Ascending aorta (tissue), 2 donors: Measurements from ENCODE around the gene ITIH3. TPM values are rescaled to one million over a fixed set of nuclear protein-coding genes. Genes with fewer than 3 reads are reported as not detected.

Experiments
- DNase-seq, 2 donors: peaks; one replicate each; pipeline ENCODE4 v3.0.0-alpha.2; 2019; ENCODE audit warnings: low spot score in 2 of 2
- H3K27ac ChIP-seq, 2 donors: fragments of 200-600 bp; sonication (generic); one replicate each; pipeline ENCODE4 v1.5.1; 2016 to 2017; ENCODE audit warnings: mild to moderate bottlenecking in 1 of 2
- H3K27me3 ChIP-seq: fragments of 200-600 bp; sonication (generic); one replicate; pipeline ENCODE4 v1.5.1; 2017
- H3K36me3 ChIP-seq, 2 donors: fragments of 200-600 bp; sonication (generic); one replicate each; pipeline ENCODE4 v1.5.1; 2016
- H3K4me1 ChIP-seq, 2 donors: fragments of 200-600 bp; sonication (generic); one replicate each; pipeline ENCODE4 v1.5.1; 2016 to 2017; ENCODE audit warnings: mild to moderate bottlenecking in 1 of 2
- H3K4me3 ChIP-seq, 2 donors: fragments of 200-600 bp; sonication (generic); one replicate each; pipeline ENCODE4 v1.5.1; 2016 to 2017; ENCODE audit warnings: mild to moderate bottlenecking in 1 of 2
- H3K9me3 ChIP-seq, 2 donors: fragments of 200-600 bp; sonication (generic); one replicate each; pipeline ENCODE4 v1.5.1; 2016
- intact Hi-C: fragments of 100-400 bp; cut with DNase I; formaldehyde crosslinking; loops from one replicate; pipeline ENCODE4 v1.15.1; 2023
- total RNA-seq: library from RNA; depleted of rRNA; stranded (reverse); fragments of >200 nt; gene quantifications from one replicate; pipeline ENCODE4 v1.1.0, GENCODE V29; 2016
- TF ChIP-seq, protein P1 (sequence below), 3 experiments: fragments of 200-600 bp in 2 of 3; fragments of 450-650 bp in 1 of 3; sonication (generic) in 2 of 3; IDR thresholded peaks; one replicate each; pipeline ENCODE4 v1.5.1; 2016 to 2019; ENCODE audit warnings: antibody characterized with exemption in 3 of 3, mild to moderate bottlenecking in 1 of 3, moderate library complexity in 1 of 3

The ITIH3 gene
- 38.3 TPM for total RNA-seq

DNA sequence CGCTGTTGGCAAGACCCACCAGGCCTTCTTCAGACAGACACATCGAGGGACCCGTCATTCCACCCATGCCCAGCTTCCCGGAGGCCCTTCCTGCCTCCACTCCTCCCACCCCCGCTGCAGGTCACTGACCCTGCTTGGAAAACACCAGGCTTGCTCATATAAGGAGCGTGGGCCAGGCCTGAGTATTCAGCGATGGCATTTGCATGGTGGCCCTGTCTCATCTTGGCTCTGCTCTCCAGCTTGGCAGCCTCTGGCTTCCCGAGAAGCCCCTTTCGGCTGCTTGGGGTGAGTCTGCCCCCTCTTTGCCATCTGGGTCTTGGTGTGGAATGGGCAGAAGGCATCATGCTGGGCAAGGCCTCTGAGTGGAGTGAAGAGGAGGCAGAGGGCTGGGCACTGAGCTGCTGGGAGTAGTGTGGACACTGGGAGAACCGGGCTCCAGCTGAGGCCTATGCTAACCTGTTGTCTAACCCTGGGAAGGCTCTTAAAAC lies at the start of gene ITIH3:
Gene ITIH3 (plus strand): TSS at position 185 of the 488 bp plus-strand sequence. CDS start 8 bp downstream, at position 193.
- intact Hi-C loops: no loop called here
- H3K4me1 ChIP-seq: no peaks in the 10 kb centered on the region
- no peaks in the 10 kb centered on the region for H3K36me3 ChIP-seq
- no peaks in the 10 kb centered on the region for H3K27me3 ChIP-seq
- DNase-seq: no peak
- no peaks in the 10 kb centered on the region for H3K9me3 ChIP-seq
- no peak within 1 kb of the TSS for H3K27ac ChIP-seq
- H3K4me3 ChIP-seq: no peak within 1 kb of the TSS
- TF ChIP-seq, protein P1, sequence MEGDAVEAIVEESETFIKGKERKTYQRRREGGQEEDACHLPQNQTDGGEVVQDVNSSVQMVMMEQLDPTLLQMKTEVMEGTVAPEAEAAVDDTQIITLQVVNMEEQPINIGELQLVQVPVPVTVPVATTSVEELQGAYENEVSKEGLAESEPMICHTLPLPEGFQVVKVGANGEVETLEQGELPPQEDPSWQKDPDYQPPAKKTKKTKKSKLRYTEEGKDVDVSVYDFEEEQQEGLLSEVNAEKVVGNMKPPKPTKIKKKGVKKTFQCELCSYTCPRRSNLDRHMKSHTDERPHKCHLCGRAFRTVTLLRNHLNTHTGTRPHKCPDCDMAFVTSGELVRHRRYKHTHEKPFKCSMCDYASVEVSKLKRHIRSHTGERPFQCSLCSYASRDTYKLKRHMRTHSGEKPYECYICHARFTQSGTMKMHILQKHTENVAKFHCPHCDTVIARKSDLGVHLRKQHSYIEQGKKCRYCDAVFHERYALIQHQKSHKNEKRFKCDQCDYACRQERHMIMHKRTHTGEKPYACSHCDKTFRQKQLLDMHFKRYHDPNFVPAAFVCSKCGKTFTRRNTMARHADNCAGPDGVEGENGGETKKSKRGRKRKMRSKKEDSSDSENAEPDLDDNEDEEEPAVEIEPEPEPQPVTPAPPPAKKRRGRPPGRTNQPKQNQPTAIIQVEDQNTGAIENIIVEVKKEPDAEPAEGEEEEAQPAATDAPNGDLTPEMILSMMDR (IDR thresholded peaks at IDR 0.05): no peak

DNA sequence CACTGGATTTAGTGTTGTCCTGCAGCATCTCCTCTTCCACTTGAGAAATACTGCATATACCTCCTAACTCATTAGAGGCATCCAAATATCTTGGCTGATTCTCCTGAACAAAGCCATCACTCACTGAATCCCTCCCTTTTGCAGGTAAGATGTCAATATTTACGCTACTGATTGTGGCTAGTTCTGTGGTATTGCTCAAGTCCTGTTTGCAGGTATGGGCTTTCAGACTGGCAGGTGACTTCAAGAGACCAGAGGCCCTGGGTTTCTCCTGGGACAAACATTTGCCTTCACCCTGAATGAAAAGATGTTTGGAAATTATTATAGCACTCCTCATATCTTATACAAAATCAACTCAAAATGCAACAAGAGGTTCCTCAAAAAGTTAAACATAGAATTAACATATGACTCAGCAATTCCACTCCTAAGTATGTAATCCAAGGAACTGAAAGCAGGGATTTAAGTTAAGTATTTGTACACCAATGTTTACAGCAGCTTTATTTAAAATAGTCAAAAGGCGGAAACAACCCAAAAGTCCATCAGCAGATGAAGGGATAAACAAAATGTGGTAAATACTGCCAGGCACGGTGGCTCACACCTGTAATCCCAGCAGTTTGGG lies 42.4 kb upstream of the ITIH3 start:
- no peak overlapping the region for H3K27ac ChIP-seq
- H3K9me3 ChIP-seq: no peaks in the 10 kb centered on the region
- no peaks in the 10 kb centered on the region for H3K4me1 ChIP-seq
- intact Hi-C loops: no loop called here
- H3K4me3 ChIP-seq: no peak overlapping the region
- no peak for DNase-seq
- H3K36me3 ChIP-seq: peaks cover 57 to 79% of the 10 kb centered on the region in 2 donors
- no peaks in the 10 kb centered on the region for H3K27me3 ChIP-seq
- TF ChIP-seq, protein P1 (IDR thresholded peaks at IDR 0.05): no peak

- DNase-seq: no peak
- intact Hi-C loops: no loop called here
- TF ChIP-seq, protein P1 (IDR thresholded peaks at IDR 0.05): no peak
- Histone ChIP-seq H3K27ac (no peak overlapping the region), H3K9me3 (no peaks in the 10 kb centered on the region), H3K36me3 (peaks cover 53 to 81% of the 10 kb centered on the region in 2 donors), H3K4me1 (no peaks in the 10 kb centered on the region), H3K27me3 (no peaks in the 10 kb centered on the region), H3K4me3 (no peak overlapping the region)
Measured at GRCh38 chr3:52754373-52754772, 40.2 kb upstream of the ITIH3 start.

GRCh38 chr3:52756141-52756540 lies 38.5 kb upstream of the ITIH3 start:
- Histone ChIP-seq H3K4me3 (no peak overlapping the region), H3K4me1 (no peaks in the 10 kb centered on the region), H3K27me3 (no peaks in the 10 kb centered on the region), H3K36me3 (peaks cover 52 to 77% of the 10 kb centered on the region in 2 donors), H3K9me3 (no peaks in the 10 kb centered on the region), H3K27ac (no peak overlapping the region)
- intact Hi-C loops: no loop called here
- TF ChIP-seq, protein P1 (IDR thresholded peaks at IDR 0.05): no peak
- DNase-seq: no peak

GRCh38 chr3:52763466-52763865 lies 31.1 kb upstream of the ITIH3 start:
- intact Hi-C loops: no loop called here
- DNase-seq: no peak
- Histone ChIP-seq H3K4me1 (no peaks in the 10 kb centered on the region), H3K27me3 (no peaks in the 10 kb centered on the region), H3K4me3 (no peak overlapping the region), H3K36me3 (peaks cover 29 to 75% of the 10 kb centered on the region in 2 donors), H3K9me3 (no peaks in the 10 kb centered on the region), H3K27ac (no peak overlapping the region)
- TF ChIP-seq, protein P1 (IDR thresholded peaks at IDR 0.05): no peak
